Stimulated activated naive CD8-positive, alpha-beta T cell treated with anti-CD3 and anti-CD28 coated beads, Interleukin-15, amount 100 ng/mL, for 72 hours (primary cell): ENCODE data around the gene DNAJC5.

Experiments
- ATAC-seq: fragments of 150-1000 bp; cut with Tn5 transposase; 2 replicates; pipeline ENCODE4 v1.10.0; 2021; ENCODE audit warnings: mild to moderate bottlenecking, moderate library complexity
- DNase-seq, 2 donors: peaks; one replicate each; pipeline ENCODE4 v3.0.0; 2021 to 2022
- H3K27ac Mint-ChIP-seq, 2 donors: one replicate each; pipeline ENCODE4 v1.8.0; 2022; ENCODE audit warnings: mild to moderate bottlenecking in 2 of 2, mixed read lengths in 2 of 2, moderate library complexity in 2 of 2
- H3K27me3 Mint-ChIP-seq: one replicate; pipeline ENCODE4 v1.8.0; 2022; ENCODE audit warnings: mixed read lengths
- H3K4me1 Mint-ChIP-seq: one replicate; pipeline ENCODE4 v1.8.0; 2022; ENCODE audit warnings: mild to moderate bottlenecking, mixed read lengths
- H3K4me3 Mint-ChIP-seq, 2 donors: one replicate each; pipeline ENCODE4 v1.8.0; 2022; ENCODE audit warnings: mild to moderate bottlenecking in 2 of 2, mixed read lengths in 2 of 2, moderate library complexity in 1 of 2
- H3K9me3 Mint-ChIP-seq, 2 donors: one replicate each; pipeline ENCODE4 v1.8.0; 2022; ENCODE audit warnings: mixed read lengths in 2 of 2

DNAJC5 gene

GRCh38 chr20:63976980-63977738 is 82.2 kb downstream of the DNAJC5 start:
- peak overlapping the region; percentile 88 to 97 for H3K4me3 Mint-ChIP-seq
- no peak for ATAC-seq
- H3K4me1 Mint-ChIP-seq = peaks cover 81% of the 10 kb centered on the region
- H3K27me3 Mint-ChIP-seq = no peaks in the 10 kb centered on the region
- H3K9me3 Mint-ChIP-seq = no peaks in the 10 kb centered on the region
- H3K27ac Mint-ChIP-seq = peak overlapping the region; percentile 47 to 63
- DNase-seq = no peak

GRCh38 chr20:63977739-63978276 is 82.9 kb downstream of the DNAJC5 start:
- Mint-ChIP-seq H3K4me1 (peaks cover 82% of the 10 kb centered on the region), H3K27ac (peak overlapping the region; percentile 63 to 68), H3K9me3 (no peaks in the 10 kb centered on the region), H3K27me3 (no peaks in the 10 kb centered on the region), H3K4me3 (peak overlapping the region; percentile 88 to 97)
- ATAC-seq (peak; percentile 66), DNase-seq (peak in 1 of 2 donors; percentile 86)

GRCh38 chr20:63978319-63979228 is 83.6 kb downstream of the DNAJC5 start:
- Mint-ChIP-seq H3K4me1 (peaks cover 80% of the 10 kb centered on the region), H3K9me3 (no peaks in the 10 kb centered on the region), H3K27ac (peak overlapping the region; percentile 68 to 85), H3K4me3 (peak overlapping the region; percentile 88 to 97), H3K27me3 (no peaks in the 10 kb centered on the region)
- ATAC-seq = peak; percentile 48
- peak; percentile 76 to 82 for DNase-seq

- DNase-seq (peak in 1 of 2 donors; percentile 45), ATAC-seq (no peak)
- H3K27ac Mint-ChIP-seq = peak overlapping the region in 1 of 2 donors; percentile 85
- no peaks in the 10 kb centered on the region for H3K27me3 Mint-ChIP-seq
- peak overlapping the region; percentile 88 to 97 for H3K4me3 Mint-ChIP-seq
- no peaks in the 10 kb centered on the region for H3K9me3 Mint-ChIP-seq
- peaks cover 74% of the 10 kb centered on the region for H3K4me1 Mint-ChIP-seq
Observed at GRCh38 chr20:63979229-63979556, 84.3 kb downstream of the DNAJC5 start.

- Mint-ChIP-seq H3K27ac (peak within 1 kb of the TSS; percentile 96), H3K4me3 (peak within 1 kb of the TSS; percentile 92 to 97), H3K4me1 (peaks cover 73% of the 10 kb centered on the region), H3K27me3 (no peaks in the 10 kb centered on the region), H3K9me3 (no peaks in the 10 kb centered on the region)
- ATAC-seq (peak; percentile 75), DNase-seq (peak; percentile 92 to 96)
Observed at GRCh38 chr20:63979557-63980316, 84.8 kb downstream of the DNAJC5 start, which contains the start of gene SAMD10. TSS of gene SAMD10 (minus strand) at chr20:63979642. CDS start at chr20:63979467, 175 bp downstream.

- H3K27me3 Mint-ChIP-seq = no peaks in the 10 kb centered on the region
- H3K4me3 Mint-ChIP-seq = peak overlapping the region; percentile 92 to 97
- peak overlapping the region; percentile 96 for H3K27ac Mint-ChIP-seq
- ATAC-seq = peak; percentile 51
- peaks cover 74% of the 10 kb centered on the region for H3K4me1 Mint-ChIP-seq
- no peak for DNase-seq
- no peaks in the 10 kb centered on the region for H3K9me3 Mint-ChIP-seq
Observed at GRCh38 chr20:63980317-63980805, 85.4 kb downstream of the DNAJC5 start.

- ATAC-seq = peak; percentile 47
- peak within 1 kb of the TSS; percentile 96 for H3K27ac Mint-ChIP-seq
- H3K27me3 Mint-ChIP-seq = no peaks in the 10 kb centered on the region
- peak; percentile 93 to 97 for DNase-seq
- H3K9me3 Mint-ChIP-seq = no peaks in the 10 kb centered on the region
- peak within 1 kb of the TSS; percentile 92 to 97 for H3K4me3 Mint-ChIP-seq
- H3K4me1 Mint-ChIP-seq = peaks cover 70% of the 10 kb centered on the region
Observed at GRCh38 chr20:63980806-63981728, 86.1 kb downstream of the DNAJC5 start, which contains the start of gene PRPF6. TSS of gene PRPF6 (plus strand) at chr20:63981132. CDS start at chr20:63981246, 114 bp downstream.

- Mint-ChIP-seq H3K9me3 (no peaks in the 10 kb centered on the region), H3K27me3 (no peaks in the 10 kb centered on the region), H3K4me1 (peaks cover 51% of the 10 kb centered on the region), H3K27ac (no peak overlapping the region), H3K4me3 (peak overlapping the region; percentile 29 to 97)
- no peak for ATAC-seq
- no peak for DNase-seq
Observed at GRCh38 chr20:63982937-63983336, 88.0 kb downstream of the DNAJC5 start.
